OCI-LY1 (cell line): ENCODE measurements around the gene ARSI.

ENCODE experiments used
- H2AFZ ChIP-seq: fragments of 200-600 bp; sonication (generic), shearing (Covaris generic); 2 replicates; pipeline ENCODE4 v1.6.0; 2014; ENCODE audit warnings: antibody characterized with exemption, mild to moderate bottlenecking, low read length
- H3F3A ChIP-seq: fragments of 200-600 bp; sonication (generic), shearing (Covaris generic); 2 replicates; pipeline ENCODE4 v1.6.0; 2014; ENCODE audit warnings: mild to moderate bottlenecking, antibody characterized with exemption, low read length, moderate library complexity; ENCODE audit not compliant: insufficient read depth
- H3K27ac ChIP-seq: fragments of 200-600 bp; sonication (generic); 2 replicates; pipeline ENCODE4 v1.5.1; 2014; ENCODE audit warnings: low read length, mixed run types, mild to moderate bottlenecking, low read depth; ENCODE audit not compliant: poor library complexity, severe bottlenecking
- H3K27me3 ChIP-seq: fragments of 200-600 bp; sonication (generic); 2 replicates; pipeline ENCODE4 v1.6.0; 2014; ENCODE audit warnings: antibody characterized with exemption, mild to moderate bottlenecking, low read length, moderate library complexity; ENCODE audit not compliant: insufficient read depth
- H3K36me3 ChIP-seq: fragments of 200-600 bp; sonication (generic); 2 replicates; pipeline ENCODE4 v1.6.1; 2014; ENCODE audit warnings: mild to moderate bottlenecking, antibody characterized with exemption, low read length, moderate library complexity, mixed read lengths; ENCODE audit not compliant: insufficient read depth
- H3K4me1 ChIP-seq: fragments of 200-600 bp; sonication (generic); 2 replicates; pipeline ENCODE4 v1.5.1; 2014; ENCODE audit warnings: mild to moderate bottlenecking, low read length, moderate library complexity; ENCODE audit not compliant: insufficient read depth, severe bottlenecking
- H3K4me2 ChIP-seq: fragments of 200-600 bp; sonication (generic), shearing (Covaris generic); 2 replicates; pipeline ENCODE4 v1.6.1; 2014; ENCODE audit warnings: low read length
- H3K4me3 ChIP-seq: fragments of 200-600 bp; sonication (generic); 2 replicates; pipeline ENCODE4 v1.5.1; 2014; ENCODE audit warnings: low read length, low read depth, mild to moderate bottlenecking, mixed read lengths; ENCODE audit not compliant: poor library complexity, severe bottlenecking
- H3K79me2 ChIP-seq: fragments of 200-600 bp; shearing (Covaris generic); 2 replicates; pipeline ENCODE4 v1.6.1; 2016; ENCODE audit warnings: mixed run types, low read length, mixed read lengths; ENCODE audit not compliant: insufficient read depth
- H3K9ac ChIP-seq: fragments of 200-600 bp; sonication (generic), shearing (Covaris generic); 2 replicates; pipeline ENCODE4 v1.6.1; 2014; ENCODE audit warnings: mild to moderate bottlenecking, low read length, mixed read lengths
- H3K9me2 ChIP-seq: fragments of 200-600 bp; sonication (generic), shearing (Covaris generic); 2 replicates; pipeline ENCODE4 v1.6.1; 2014; ENCODE audit warnings: low read depth, mild to moderate bottlenecking, low read length, mixed read lengths
- H3K9me3 ChIP-seq: fragments of 200-600 bp; shearing (Covaris generic); 2 replicates; pipeline ENCODE4 v1.6.1; 2014; ENCODE audit warnings: low read length, mixed read lengths
- H4K20me1 ChIP-seq: fragments of 200-600 bp; sonication (generic), shearing (Covaris generic); 2 replicates; pipeline ENCODE4 v1.6.0; 2016; ENCODE audit warnings: mild to moderate bottlenecking, low read length; ENCODE audit not compliant: insufficient read depth
- CTCF ChIP-seq: fragments of 200-600 bp; sonication (generic), shearing (Covaris generic); IDR thresholded peaks from 2 replicates; pipeline ENCODE4 v1.5.1; 2017; ENCODE audit warnings: mild to moderate bottlenecking, antibody characterized with exemption, low read length, moderate library complexity, mixed read lengths
- EZH2 ChIP-seq: fragments of 200-600 bp; sonication (generic), shearing (Covaris generic); IDR thresholded peaks from 2 replicates; pipeline ENCODE4 v1.8.0; 2017; ENCODE audit warnings: borderline replicate concordance, mixed run types, mild to moderate bottlenecking, antibody characterized with exemption, low read length, moderate library complexity, mixed read lengths

The ARSI gene

DNA sequence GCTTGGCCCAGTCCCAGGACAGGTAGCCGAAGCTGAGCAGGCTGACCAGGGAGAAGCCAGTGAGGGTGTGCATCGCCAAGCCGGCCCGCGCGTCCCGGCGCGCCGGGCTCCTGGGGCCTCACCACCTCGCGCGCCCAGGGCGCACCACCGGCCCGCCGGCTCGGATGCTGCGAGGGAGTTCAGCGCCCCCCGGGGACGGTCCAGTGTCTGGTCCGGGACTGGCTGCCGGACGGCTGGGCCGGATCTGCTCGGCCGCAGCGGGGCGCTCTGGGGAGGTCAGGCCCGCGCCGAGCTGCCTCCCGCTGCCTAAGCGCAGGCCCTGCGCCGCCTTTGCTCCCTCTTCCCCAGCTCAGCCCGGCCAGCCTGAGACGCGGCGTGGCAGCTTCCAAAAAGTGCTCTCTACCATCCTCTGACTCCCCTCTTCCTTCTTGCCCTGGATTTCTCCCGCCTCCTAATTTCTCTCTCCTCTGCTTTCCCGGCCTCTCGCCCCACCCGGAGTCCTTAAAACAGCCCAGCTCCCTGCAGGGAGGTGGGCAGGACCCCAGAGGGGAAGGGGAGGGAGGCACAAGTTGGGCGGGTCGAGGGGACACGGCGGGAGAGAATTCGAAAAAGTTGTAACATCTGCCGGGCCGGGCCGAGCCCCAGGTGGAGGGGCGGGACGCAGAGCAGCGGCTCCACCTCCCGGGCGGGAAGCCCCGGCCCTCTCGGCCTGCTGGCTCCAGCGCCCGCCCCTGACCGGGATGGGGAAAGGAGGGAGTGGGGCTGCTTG lies at the start of gene ARSI:
Gene ARSI, minus strand, starts transcription at position 605 of the 769 bp plus-strand sequence. Its CDS starts 532 bp downstream, at position 73.
- H3K27ac ChIP-seq = no peak within 1 kb of the TSS
- H3K9me2 ChIP-seq = no peaks in the 10 kb centered on the region
- H3K79me2 ChIP-seq = no peaks in the 10 kb centered on the region
- no peaks in the 10 kb centered on the region for H3K36me3 ChIP-seq
- no peaks in the 10 kb centered on the region for H3K4me1 ChIP-seq
- no peaks in the 10 kb centered on the region; the same call in 1 of the 2 replicates for H3K27me3 ChIP-seq
- no peaks in the 10 kb centered on the region for H4K20me1 ChIP-seq
- H3K4me3 ChIP-seq = no peak within 1 kb of the TSS
- H3K9ac ChIP-seq = no peak within 1 kb of the TSS
- TF ChIP-seq CTCF (no peak), EZH2 (no peak)
- no peak within 1 kb of the TSS for H2AFZ ChIP-seq
- H3F3A ChIP-seq = no peaks in the 10 kb centered on the region
- no peak within 1 kb of the TSS for H3K4me2 ChIP-seq
- no peaks in the 10 kb centered on the region for H3K9me3 ChIP-seq

DNA sequence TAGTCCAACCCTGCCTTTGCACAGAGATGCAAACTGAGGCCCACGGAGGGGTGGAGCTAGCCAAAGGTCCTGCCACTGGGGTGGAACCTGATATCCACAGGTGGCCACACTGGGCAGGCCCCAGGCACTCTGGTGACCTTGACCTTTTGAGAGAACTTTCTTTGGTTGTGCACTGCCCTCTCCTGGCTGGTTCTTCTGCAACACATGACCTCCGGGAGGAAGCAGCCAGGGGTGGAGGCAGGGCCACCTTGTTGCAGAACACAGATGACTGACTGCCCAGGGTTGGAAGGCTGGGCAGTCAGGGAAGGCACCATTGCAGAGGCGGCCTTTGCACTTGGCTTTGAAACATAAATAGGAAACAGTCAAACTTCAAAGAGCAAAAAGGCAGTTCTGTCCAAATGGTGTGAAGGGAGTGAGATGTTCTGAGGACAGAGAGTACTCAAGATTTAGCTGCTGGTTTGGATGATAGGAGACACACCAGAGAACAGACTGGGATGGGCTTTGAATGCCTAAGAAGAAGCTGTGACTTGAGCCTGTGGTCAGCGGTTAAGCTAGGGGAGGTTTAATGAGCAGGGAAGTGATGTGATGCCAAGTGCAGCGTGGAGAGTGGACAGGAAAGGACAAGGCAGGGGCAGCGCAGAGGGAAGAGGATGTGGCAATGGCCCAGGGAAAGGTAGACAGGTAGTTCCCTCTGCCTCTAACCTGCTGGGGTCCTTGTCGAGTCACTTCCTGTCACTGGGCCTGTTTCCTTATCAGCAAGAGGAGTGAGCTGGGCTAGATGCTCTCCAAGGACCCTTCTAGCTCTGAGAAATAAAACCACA lies 48.0 kb upstream of the ARSI start:
- H3K4me3 ChIP-seq = no peak overlapping the region
- no peaks in the 10 kb centered on the region for H4K20me1 ChIP-seq
- H3K27me3 ChIP-seq = no peaks in the 10 kb centered on the region
- no peaks in the 10 kb centered on the region for H3K9me3 ChIP-seq
- no peaks in the 10 kb centered on the region for H3K79me2 ChIP-seq
- H3K27ac ChIP-seq = no peak overlapping the region
- TF ChIP-seq CTCF = peak; percentile 76
- no peak for TF ChIP-seq EZH2
- no peak overlapping the region for H3K4me2 ChIP-seq
- no peak overlapping the region for H2AFZ ChIP-seq
- H3K9ac ChIP-seq = no peak overlapping the region
- no peaks in the 10 kb centered on the region for H3K36me3 ChIP-seq
- H3K4me1 ChIP-seq = peaks cover 3% of the 10 kb centered on the region
- H3K9me2 ChIP-seq = no peaks in the 10 kb centered on the region
- no peaks in the 10 kb centered on the region for H3F3A ChIP-seq

DNA sequence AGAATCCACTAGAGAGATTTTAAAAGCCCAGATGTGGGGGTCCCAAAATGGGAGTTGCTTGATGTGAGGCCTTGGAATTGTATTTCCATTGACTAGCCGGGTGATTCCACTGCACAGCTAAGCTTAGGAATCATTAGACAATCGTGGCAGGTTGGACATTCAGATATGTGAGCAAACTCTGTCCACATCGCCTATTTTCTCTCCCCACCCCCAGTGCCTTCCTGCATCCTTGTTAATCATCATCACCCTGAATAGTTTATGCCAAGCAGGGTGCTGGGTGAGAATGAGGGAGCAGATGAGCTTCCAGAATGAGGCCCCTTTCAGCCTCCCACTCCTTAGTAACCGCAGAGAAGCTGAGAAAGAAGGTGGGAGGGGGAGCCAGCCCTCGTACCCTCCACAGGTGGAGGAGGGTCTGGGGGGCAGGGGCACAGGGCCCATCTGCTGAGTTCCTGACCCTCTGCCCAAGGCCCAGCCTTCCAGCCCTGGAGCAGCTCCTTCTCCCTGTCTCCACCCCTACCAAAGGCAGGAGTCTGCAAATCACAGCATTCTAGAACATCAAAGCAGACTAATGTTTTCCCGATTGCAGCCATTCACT lies 47.1 kb upstream of the ARSI start:
- TF ChIP-seq CTCF (no peak), EZH2 (no peak)
- H3K9ac ChIP-seq = no peak overlapping the region
- peaks cover 3% of the 10 kb centered on the region for H3K4me1 ChIP-seq

More for the DNA sequence above, 47.1 kb upstream of the ARSI start:
- Histone ChIP-seq H3F3A (no peaks in the 10 kb centered on the region), H2AFZ (no peak overlapping the region), H3K27ac (no peak overlapping the region), H3K4me2 (no peak overlapping the region), H4K20me1 (no peaks in the 10 kb centered on the region), H3K79me2 (no peaks in the 10 kb centered on the region), H3K9me2 (no peaks in the 10 kb centered on the region), H3K4me3 (no peak overlapping the region), H3K36me3 (no peaks in the 10 kb centered on the region), H3K27me3 (no peaks in the 10 kb centered on the region), H3K9me3 (no peaks in the 10 kb centered on the region)
